Esophagus muscularis mucosa (tissue), 4 donors: ENCODE data around the gene NNAT.
"Not testable (repeated sequence)": the region's sequence is repeated elsewhere in the genome, so short reads cannot be mapped to it uniquely, and the experiment has no call there.

Source experiments
- EP300 ChIP-seq: sonication (generic); formaldehyde crosslinking; IDR thresholded peaks from one replicate; pipeline ENCODE4 v1.6.1; 2017; ENCODE audit warnings: antibody characterized with exemption
- POLR2A ChIP-seq: fragments of 450-650 bp; IDR thresholded peaks from one replicate; pipeline ENCODE4 v1.6.1; 2017; ENCODE audit warnings: antibody characterized with exemption, moderate library complexity, mild to moderate bottlenecking, low read depth
- POLR2AphosphoS5 ChIP-seq, 2 donors: sonication (generic); formaldehyde crosslinking; IDR thresholded peaks; one replicate each; pipeline ENCODE4 v1.6.1; 2017; ENCODE audit warnings: antibody characterized with exemption in 2 of 2
- TF ChIP-seq, protein P1 (sequence below), 3 experiments: fragments of 200-600 bp in 2 of 3; fragments of 450-650 bp in 1 of 3; sonication (generic) in 2 of 3; IDR thresholded peaks; one replicate each; pipeline ENCODE4 v1.5.1; 2017 to 2019; ENCODE audit warnings: antibody characterized with exemption in 3 of 3, mild to moderate bottlenecking in 2 of 3, moderate library complexity in 1 of 3

GRCh38 chr20:37486209-37486608 is 34.8 kb upstream of the NNAT start:
- not testable (repeated sequence) for TF ChIP-seq POLR2AphosphoS5 (IDR thresholded peaks at IDR 0.05); POLR2A; EP300
- TF ChIP-seq, protein P1, sequence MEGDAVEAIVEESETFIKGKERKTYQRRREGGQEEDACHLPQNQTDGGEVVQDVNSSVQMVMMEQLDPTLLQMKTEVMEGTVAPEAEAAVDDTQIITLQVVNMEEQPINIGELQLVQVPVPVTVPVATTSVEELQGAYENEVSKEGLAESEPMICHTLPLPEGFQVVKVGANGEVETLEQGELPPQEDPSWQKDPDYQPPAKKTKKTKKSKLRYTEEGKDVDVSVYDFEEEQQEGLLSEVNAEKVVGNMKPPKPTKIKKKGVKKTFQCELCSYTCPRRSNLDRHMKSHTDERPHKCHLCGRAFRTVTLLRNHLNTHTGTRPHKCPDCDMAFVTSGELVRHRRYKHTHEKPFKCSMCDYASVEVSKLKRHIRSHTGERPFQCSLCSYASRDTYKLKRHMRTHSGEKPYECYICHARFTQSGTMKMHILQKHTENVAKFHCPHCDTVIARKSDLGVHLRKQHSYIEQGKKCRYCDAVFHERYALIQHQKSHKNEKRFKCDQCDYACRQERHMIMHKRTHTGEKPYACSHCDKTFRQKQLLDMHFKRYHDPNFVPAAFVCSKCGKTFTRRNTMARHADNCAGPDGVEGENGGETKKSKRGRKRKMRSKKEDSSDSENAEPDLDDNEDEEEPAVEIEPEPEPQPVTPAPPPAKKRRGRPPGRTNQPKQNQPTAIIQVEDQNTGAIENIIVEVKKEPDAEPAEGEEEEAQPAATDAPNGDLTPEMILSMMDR (IDR thresholded peaks at IDR 0.05): not testable (repeated sequence)
